Adipocyte (in vitro differentiated cells): ENCODE results near the gene DAZAP2.
"Not testable (repeated sequence)": the region's sequence is repeated elsewhere in the genome, so short reads cannot be mapped to it uniquely, and the experiment has no call there.

ENCODE experiments used
- DNase-seq: peaks from one replicate; pipeline ENCODE4 v3.0.0-alpha.2; 2015; ENCODE audit warnings: low read depth
- H3K27me3 ChIP-seq: replicated peaks from 2 replicates; pipeline ENCODE4 v1.7.0; 2013; ENCODE audit warnings: mild to moderate bottlenecking, low read length, moderate library complexity; ENCODE audit not compliant: control insufficient read depth, insufficient read depth
- H3K36me3 ChIP-seq: 2 replicates; pipeline ENCODE4 v1.7.0; 2013; ENCODE audit warnings: low read length, mild to moderate bottlenecking, moderate library complexity; ENCODE audit not compliant: control insufficient read depth, insufficient read depth, severe bottlenecking
- H3K4me1 ChIP-seq: 2 replicates; pipeline ENCODE4 v1.7.0; 2013; ENCODE audit warnings: mild to moderate bottlenecking, low read length, moderate library complexity; ENCODE audit not compliant: control insufficient read depth, insufficient read depth
- H3K4me3 ChIP-seq: 2 replicates; pipeline ENCODE4 v1.7.0; 2013; ENCODE audit warnings: mild to moderate bottlenecking, low read length, moderate library complexity
- H3K9ac ChIP-seq: 2 replicates; pipeline ENCODE4 v1.7.0; 2013; ENCODE audit warnings: mild to moderate bottlenecking, low read length, moderate library complexity
- H3K9me3 ChIP-seq: 2 replicates; pipeline ENCODE4 v1.7.0; 2013; ENCODE audit warnings: mild to moderate bottlenecking, low read length, moderate library complexity; ENCODE audit not compliant: control insufficient read depth

Gene DAZAP2

GRCh38 chr12:51285843-51286242, 47.2 kb downstream of the DAZAP2 start:
- Histone ChIP-seq H3K4me1 (peaks cover 7% of the 10 kb centered on the region), H3K9me3 (no peaks in the 10 kb centered on the region), H3K9ac (no peak overlapping the region), H3K36me3 (no peaks in the 10 kb centered on the region), H3K4me3 (no peak overlapping the region), H3K27me3 (no peaks in the 10 kb centered on the region)
- no peak for DNase-seq

GRCh38 chr12:51291603-51292513, 53.2 kb downstream of the DAZAP2 start:
- DNase-seq, H3K4me3 ChIP-seq, H3K27me3 ChIP-seq, H3K9me3 ChIP-seq, H3K9ac ChIP-seq, H3K4me1 ChIP-seq, H3K36me3 ChIP-seq: not testable (repeated sequence)
